ENCODE data around the gene COA1. TPM values are rescaled to one million over a fixed set of nuclear protein-coding genes. Genes with fewer than 3 reads are reported as not detected.
"Not testable (repeated sequence)": the region's sequence is repeated elsewhere in the genome, so short reads cannot be mapped to it uniquely, and the experiment has no call there.

COA1 gene
- total and polyA plus RNA-seq, 2 donors (not counting 1 experiment from before 2014, with no cell fraction given): 28.7 to 72.7 TPM

- H3K4me1 ChIP-seq (ENCODE audit: control insufficient read depth in 2 of 2, insufficient read depth in 2 of 2, low read length in 2 of 2): no peaks in the 10 kb centered on the region
- H3K9ac ChIP-seq (ENCODE audit: low read length): no peak overlapping the region
- Mint-ChIP-seq H3K27me3 (no peaks in the 10 kb centered on the region), H3K4me3 (no peak overlapping the region), H3K9me3 (ENCODE audit: insufficient read depth) (no peaks in the 10 kb centered on the region), H3K4me1 (peaks cover 14% of the 10 kb centered on the region), H3K27ac (no peak overlapping the region)
- no CpG with 5 or more reads among the region's 1 CpG for WGBS (ENCODE audit: insufficient coverage)
- H3K79me2 ChIP-seq (ENCODE audit: control insufficient read depth, insufficient read depth, low read length): peaks cover 92% of the 10 kb centered on the region
- intact Hi-C loops (cut with micrococcal nuclease): no loop called here
- H3K4me2 ChIP-seq (replicated peaks; ENCODE audit: low read depth, low read length, poor library complexity, severe bottlenecking): no peak overlapping the region
- TF ChIP-seq EZH2 (IDR thresholded peaks at IDR 0.05; ENCODE audit: borderline replicate concordance, insufficient read depth, low read depth, low read length, poor library complexity, severe bottlenecking) (no peak), CTCF (IDR thresholded peaks at IDR 0.05) (no peak)
- ATAC-seq (ENCODE audit: low read depth) (no peak), DNase-seq (no peak)
- H3K4me3 ChIP-seq (ENCODE audit: control extremely low read depth in 1 of 5, extremely low read depth in 1 of 5, insufficient read depth in 1 of 5, low read depth in 2 of 5, low read length in 4 of 5): no peak overlapping the region
- no peak overlapping the region for H3K27ac ChIP-seq (ENCODE audit: low read length in 2 of 2)
- H3K36me3 ChIP-seq (replicated peaks in 1 of 2; ENCODE audit: control extremely low read depth in 1 of 2, control insufficient read depth in 1 of 2, extremely low read depth in 1 of 2, insufficient read depth in 2 of 2, low read length in 1 of 2): peaks cover 0 to 3% of the 10 kb centered on the region in 2 experiments
- H4K20me1 ChIP-seq (ENCODE audit: control insufficient read depth, insufficient read depth, low read length, poor library complexity, severe bottlenecking): peaks cover 32% of the 10 kb centered on the region
- POLR2A ChIA-PET: no interaction called here
- CTCF ChIA-PET: interaction anchor here (0.7 kb wide), 1 partner anchor 371 kb away, joined by 3 read pairs; no protein-coding TSS in a partner anchor
- no peak overlapping the region for H2AFZ ChIP-seq (ENCODE audit: insufficient read depth, low read depth, low read length, poor library complexity, severe bottlenecking)
- H3K9me3 ChIP-seq (ENCODE audit: control extremely low read depth in 1 of 3, control insufficient read depth in 2 of 3, insufficient read depth in 1 of 3, low read length in 2 of 3): peaks cover 0 to 2% (median 0%) of the 10 kb centered on the region in 3 donors
- no peaks in the 10 kb centered on the region for H3K27me3 ChIP-seq (replicated peaks in 1 of 4; ENCODE audit: control extremely low read depth in 1 of 4, control insufficient read depth in 3 of 4, insufficient read depth in 4 of 4, low read length in 3 of 4)
Measured at GRCh38 chr7:43711503-43711902, 17.8 kb downstream of the COA1 start.

- intact Hi-C loops (cut with micrococcal nuclease); H3K4me3 ChIP-seq (ENCODE audit: control extremely low read depth in 1 of 5, extremely low read depth in 1 of 5, insufficient read depth in 1 of 5, low read depth in 2 of 5, low read length in 4 of 5); H3K27ac Mint-ChIP-seq; ATAC-seq (ENCODE audit: low read depth); H3K9me3 ChIP-seq (ENCODE audit: control extremely low read depth in 1 of 3, control insufficient read depth in 2 of 3, insufficient read depth in 1 of 3, low read length in 2 of 3); H2AFZ ChIP-seq (ENCODE audit: insufficient read depth, low read depth, low read length, poor library complexity, severe bottlenecking); H3K36me3 ChIP-seq (replicated peaks in 1 of 2; ENCODE audit: control extremely low read depth in 1 of 2, control insufficient read depth in 1 of 2, extremely low read depth in 1 of 2, insufficient read depth in 2 of 2, low read length in 1 of 2); H3K4me2 ChIP-seq (replicated peaks; ENCODE audit: low read depth, low read length, poor library complexity, severe bottlenecking); H3K27me3 ChIP-seq (replicated peaks in 1 of 4; ENCODE audit: control extremely low read depth in 1 of 4, control insufficient read depth in 3 of 4, insufficient read depth in 4 of 4, low read length in 3 of 4); H3K27me3 Mint-ChIP-seq; H3K4me1 ChIP-seq (ENCODE audit: control insufficient read depth in 2 of 2, insufficient read depth in 2 of 2, low read length in 2 of 2); H3K9ac ChIP-seq (ENCODE audit: low read length); H3K27ac ChIP-seq (ENCODE audit: low read length in 2 of 2); H3K4me1 Mint-ChIP-seq; H3K4me3 Mint-ChIP-seq; H3K9me3 Mint-ChIP-seq (ENCODE audit: insufficient read depth); POLR2A ChIA-PET; DNase-seq: not testable (repeated sequence)
- WGBS (ENCODE audit: insufficient coverage): 100% methylated on average over 4 of the region's 9 CpGs
- CTCF ChIA-PET: interaction anchor here (0.6 to 1.5 kb wide), 2 partner anchors 85 to 126 kb away, joined by 3 to 5 read pairs; partner anchors contain the start of gene STK17A
- Histone ChIP-seq H4K20me1 (ENCODE audit: control insufficient read depth, insufficient read depth, low read length, poor library complexity, severe bottlenecking) (peaks cover 41% of the 10 kb centered on the region), H3K79me2 (ENCODE audit: control insufficient read depth, insufficient read depth, low read length) (peaks cover 88% of the 10 kb centered on the region)
Measured at GRCh38 chr7:43708055-43708454, 21.3 kb downstream of the COA1 start.
